ENCODE measurements around the gene RAD18.

RAD18 gene

DNA sequence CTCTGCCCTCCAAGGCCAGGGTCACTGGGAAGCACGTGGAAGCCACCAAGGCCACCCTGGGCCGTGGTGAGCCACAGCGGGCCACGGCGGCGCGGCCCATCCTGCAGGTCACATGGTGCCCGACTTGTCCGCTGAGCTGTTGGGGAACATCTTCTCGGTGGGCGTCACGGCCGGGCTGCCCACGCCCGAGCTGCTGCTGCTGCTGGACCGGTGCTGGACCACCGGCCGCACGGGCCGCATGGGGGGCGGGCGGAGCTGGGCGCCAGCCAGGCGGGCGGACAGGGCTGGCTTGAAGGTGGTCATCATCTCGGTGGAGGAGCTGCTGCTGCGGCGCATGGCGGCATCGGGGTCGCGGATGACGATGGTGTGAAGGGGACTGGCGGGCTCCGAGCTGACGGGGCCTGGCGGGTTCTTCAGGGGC, 22.1 kb upstream of the RAD18 start:
- no peak for DNase-seq (ENCODE audit: low read depth)

DNA sequence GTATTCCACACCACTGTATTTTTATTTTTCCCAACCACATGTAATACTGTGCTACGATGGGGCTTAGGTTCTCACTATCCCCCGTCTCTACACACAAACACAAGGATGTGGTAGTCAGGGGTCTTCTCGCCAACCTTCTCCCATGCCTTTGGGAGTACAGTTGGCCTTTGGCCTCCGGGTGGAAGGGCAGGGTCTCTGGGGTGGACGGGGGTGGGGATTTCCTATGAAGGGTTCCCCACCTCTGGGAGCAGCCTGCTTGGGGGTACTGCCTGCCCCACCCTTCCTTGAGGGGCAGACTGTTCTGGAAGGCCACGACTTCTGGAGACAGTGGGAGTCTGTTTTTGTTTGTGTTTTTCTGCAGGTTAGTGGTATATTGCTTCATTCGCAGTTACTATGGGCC, 21.3 kb upstream of the RAD18 start:
- no peak for DNase-seq (ENCODE audit: low read depth)

DNA sequence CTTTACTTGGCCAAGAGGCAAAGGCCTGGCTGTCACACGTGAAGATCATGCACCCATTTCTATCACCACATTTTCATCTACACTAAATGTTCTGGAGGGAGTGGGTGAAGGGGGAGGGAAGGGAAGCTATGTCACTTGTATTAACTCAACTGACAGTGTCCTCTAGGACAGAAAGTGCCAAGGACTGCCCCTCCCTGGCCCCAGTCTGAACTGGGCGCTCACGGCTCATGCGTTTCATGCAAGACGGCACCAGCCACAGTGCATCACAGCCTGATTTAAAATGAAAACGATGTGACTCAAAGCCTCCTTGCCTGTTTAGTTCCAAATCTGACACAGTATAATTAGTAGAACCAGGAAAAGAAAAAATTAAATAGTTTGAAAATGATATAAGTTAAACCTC, 20.8 kb upstream of the RAD18 start:
- no peak for DNase-seq (ENCODE audit: low read depth)

DNA sequence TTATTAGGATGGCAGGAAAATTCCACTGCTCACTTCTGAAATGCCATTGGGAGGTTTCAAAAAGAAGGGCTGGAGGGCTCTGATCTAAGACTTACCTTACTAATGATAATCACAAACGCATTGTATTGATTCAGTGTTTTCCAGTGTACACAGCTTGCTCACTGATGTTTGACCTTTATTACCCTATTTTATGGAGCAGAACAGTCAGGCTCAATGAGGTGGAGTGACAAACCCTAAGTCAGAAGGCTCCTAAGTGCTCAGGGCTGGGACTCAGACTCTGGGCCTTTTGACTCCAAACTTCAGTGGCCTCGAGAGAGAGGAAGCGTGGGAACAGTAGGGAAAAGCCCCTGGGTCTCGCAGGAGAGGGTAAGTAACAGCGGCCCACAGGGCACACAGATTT, 20.3 kb upstream of the RAD18 start:
- DNase-seq (ENCODE audit: low read depth): no peak

DNA sequence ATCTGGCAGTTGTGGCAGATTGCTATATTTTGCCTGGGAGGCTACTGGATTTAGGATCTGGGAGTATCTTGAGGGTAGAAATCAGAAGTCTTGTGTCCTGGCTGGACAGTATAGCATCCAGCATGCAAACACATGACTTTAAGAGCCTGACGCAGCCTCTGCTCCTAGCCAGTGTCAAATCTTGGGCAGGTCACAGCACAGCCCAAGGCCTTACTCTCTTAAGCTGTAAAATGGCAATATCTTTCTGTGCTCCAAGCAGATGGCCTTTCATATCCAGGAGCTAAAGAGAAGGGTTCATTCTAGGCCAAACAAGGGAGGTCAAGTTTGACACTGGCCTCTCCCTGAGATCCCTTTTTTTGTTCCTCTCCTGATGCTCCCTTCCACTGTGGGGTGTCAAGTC, 19.8 kb upstream of the RAD18 start:
- DNase-seq (ENCODE audit: low read depth): no peak

DNA sequence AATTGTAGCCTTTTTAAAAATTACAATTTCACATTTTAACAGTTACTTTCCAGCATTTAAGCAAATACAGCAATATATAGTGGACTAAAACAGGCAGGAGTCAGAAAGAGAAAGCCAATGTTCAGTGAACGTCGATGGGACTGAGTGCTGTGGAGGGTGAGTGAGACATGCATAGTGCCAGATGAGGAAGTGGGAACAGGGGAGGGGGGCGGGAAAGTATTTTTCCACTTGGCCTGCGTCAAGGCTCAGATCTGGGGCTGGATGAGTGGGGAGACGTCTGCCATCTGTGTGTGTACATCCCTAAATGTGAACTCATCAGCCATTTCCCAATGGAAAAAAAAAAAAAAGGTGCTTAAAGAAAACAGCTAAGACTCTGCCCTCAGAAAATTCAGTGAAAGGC, 19.2 kb upstream of the RAD18 start:
- DNase-seq (ENCODE audit: low read depth): no peak

DNA sequence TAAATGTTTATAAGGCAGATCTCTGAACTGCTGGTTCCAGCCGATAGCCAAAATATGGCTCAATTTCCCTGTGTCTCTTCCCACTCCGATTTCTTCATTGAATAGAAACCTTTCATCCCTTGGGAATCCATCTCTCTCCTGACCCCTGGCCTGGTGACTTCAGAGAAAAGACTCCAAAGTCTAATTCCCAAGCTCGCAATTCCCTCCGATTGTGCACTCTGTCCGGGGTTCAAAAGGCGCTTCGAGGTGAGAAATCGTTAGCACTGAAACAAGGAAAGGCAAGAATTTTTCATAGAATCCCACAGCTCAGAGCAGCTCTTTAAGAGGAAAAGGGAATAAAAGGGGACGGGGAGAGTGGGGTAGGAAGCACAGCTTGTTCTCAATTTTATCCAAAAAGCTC, 18.4 kb upstream of the RAD18 start:
- no peak for DNase-seq (ENCODE audit: low read depth)

DNA sequence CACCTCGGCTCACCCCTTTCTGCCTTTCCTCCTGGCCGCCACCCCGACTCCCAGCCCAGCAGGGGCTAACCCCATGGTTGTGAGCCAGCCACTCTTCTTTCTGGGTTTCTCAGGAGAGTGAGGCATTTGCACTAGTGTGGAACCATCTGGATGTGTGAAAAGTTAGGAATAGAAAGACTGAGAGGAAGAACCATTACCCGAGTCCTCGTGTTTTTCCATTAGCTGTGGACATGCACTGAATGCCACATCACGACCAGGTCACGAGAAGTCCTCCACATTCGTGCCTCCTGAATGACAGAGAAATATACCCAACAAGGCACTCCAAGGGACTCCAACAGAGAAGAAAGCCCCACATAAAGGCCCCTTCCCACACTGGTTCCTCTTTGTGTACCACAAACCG, 18.0 kb upstream of the RAD18 start:
- no peak for DNase-seq (ENCODE audit: low read depth)

DNA sequence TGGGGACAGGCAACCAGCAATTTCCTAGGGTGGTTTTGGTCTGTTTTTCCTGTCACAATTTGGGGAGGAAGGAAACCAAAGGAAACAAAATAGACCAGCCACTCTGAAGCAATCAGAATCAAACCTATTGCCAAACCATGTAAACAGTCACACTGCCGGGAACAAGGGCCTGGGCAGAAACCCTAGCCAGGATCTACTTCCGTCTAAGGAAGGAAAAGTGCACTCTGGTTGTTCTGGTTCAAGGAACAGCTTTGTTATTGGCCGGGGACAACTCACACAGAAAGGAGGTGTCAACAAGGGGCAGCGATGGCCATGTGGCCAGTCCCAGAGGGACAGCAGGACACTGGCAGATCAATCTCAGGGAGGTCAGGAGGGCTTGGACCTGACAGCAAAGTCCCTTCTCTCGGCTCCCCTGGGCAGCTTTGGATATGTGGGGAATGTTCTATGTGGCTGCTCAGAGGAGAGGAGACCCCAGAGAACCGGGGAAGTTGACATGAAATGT, 17.5 kb upstream of the RAD18 start:
- no peak for DNase-seq (ENCODE audit: low read depth)

DNA sequence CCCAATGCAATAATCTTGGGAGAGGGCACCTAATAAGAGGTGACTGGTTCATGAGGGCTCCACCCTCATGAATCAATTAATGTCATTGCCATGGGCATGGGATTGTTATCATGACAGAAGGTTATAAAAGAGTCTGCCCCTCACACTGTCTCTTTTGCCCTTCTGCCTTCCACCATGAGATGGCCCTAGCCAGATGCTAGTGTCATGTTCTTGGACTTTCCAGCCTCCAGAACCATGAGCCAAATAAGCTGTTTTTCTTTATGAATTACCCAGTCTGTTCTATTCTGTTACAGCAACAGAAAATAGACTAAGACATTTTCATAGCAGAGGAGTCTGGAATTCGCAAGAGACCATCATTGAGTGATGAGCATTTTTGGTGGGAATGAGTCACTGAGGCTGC, 16.0 kb upstream of the RAD18 start:
- no peak for DNase-seq (ENCODE audit: low read depth)

DNA sequence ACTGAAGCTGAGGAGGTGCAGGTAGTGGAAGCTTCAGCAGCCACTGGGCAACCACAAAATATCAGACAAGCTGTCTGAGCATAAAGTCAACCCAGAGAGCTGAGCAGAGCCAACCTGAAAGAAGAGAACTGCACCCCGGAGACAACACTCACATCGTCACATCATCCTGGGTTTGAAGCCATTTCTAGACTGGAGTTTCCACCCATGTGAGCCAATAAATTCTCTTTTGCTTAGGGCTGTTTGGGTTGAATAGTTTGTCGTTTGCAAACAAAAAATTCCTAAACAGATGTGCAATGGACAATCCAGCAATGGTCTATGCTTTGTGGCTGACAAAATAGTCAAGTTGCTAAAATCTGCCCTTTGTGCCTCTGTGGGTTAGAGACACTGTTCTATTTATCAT, 15.3 kb upstream of the RAD18 start:
- no peak for DNase-seq (ENCODE audit: low read depth)

DNA sequence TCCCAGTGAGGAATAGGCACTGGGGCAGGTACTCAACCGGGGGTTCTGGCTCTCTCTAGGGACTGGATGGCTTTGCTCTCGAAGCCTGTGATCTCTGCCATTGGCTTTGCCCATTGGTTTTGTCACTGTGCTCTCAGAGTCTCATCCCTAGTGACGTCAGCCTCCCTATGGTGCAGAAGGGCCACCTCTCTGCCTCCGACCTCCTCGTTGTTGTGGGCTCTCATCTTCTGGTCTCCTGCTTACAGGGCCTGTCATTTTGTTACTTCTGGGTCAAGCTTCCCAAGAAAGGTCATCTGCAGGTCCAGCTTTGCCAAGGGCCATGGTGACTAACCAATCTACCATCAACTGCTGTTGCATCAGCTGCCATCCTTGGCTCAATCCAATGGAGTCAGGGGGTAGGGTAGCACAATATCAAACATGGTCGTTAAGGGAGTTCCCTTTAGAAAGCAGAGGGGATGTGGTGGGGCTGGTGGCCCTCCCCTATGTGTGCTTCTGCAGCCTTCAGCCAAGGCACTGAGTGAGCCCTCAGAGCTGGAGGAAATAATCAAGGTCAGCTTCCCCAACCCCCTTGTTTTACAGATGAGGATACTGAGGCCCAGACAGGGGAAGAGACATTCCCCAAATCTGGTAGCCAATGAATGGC, 13.4 kb upstream of the RAD18 start:
- no peak for DNase-seq (ENCODE audit: low read depth)

DNA sequence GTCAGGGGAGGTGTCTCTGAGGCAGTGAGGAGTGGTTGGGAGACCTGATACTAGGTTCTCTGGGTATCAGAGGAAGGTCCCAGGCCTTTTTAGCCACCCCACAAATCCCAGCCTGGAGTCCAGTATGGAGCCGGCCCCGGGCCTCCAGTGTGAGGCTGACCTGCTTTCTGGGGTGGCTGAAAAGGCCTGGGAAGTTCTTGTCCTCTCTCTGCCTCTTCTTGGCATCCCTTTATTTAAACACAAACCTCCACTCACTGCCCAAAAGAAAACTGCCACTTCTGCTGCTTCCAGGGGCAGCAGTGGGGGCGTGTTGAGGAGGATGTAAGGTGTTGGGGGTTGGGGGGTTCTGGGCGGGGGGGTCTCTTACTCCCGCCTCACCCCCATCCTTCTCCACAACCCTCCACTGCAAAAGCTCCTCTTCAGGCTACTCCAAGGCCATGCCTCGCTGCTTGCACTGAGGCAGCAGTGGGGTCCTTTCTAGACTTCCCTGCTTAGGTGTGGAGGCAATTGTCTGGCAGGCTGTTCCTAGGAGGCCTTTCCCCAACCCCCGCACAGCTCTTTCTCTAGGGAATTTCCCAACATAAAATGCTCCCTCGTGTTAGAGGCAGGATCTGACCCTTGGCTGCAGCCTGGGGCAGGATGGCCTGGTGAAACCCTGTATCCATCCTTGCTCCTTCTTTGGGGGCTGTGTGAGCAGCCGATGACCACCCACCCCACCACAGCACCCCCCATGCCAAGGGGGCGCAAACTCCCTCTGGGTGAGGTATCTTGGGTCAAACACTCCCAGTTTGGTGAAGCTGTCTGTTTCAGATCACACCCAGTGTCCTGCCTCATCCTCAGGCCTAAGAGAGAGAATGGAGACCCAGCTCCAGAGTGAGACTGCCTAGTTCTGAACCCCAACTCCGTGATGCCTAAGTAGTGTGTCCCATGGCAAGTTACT, 12.1 kb upstream of the RAD18 start:
- DNase-seq (ENCODE audit: low read depth): no peak

DNA sequence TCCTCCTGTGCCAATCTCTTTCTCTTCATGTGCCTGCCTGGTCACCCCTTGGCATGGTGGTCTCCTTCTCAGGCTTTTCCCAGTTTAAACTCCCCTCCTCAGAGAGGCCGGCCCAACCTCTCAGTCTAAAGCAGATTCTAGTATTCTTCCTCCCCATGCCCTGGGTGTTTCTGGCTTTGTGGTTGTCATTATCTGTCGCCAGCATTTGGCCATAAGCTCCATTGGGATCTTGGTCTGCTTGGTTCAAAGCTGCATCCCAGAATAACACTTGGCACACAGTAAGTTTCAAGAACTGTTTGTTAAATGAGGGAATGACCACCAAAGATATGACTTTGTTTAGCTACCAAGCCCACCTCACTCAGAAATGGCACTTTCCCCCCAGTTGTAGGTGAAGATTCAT, 11.2 kb upstream of the RAD18 start:
- no peak for DNase-seq (ENCODE audit: low read depth)

DNA sequence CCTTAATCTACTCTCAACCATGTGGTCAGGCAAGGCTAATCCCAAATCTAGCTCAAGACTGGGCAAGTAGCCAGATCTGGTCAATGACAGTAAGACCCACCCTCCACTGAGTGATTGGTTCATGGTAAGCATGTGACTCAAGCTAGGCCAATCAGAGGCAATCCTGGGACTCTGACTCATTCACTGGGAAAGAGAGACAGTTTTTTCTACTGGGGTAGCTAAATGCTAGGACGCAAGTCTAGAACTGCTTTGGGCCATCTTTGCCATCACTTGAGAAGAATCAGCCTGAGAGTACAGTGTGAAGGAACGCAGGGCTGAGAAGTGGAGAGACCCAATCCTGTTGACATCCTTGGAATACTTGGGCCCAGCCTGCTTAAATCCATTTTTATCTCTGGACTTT, 9.4 kb upstream of the RAD18 start:
- DNase-seq (ENCODE audit: low read depth): no peak

DNA sequence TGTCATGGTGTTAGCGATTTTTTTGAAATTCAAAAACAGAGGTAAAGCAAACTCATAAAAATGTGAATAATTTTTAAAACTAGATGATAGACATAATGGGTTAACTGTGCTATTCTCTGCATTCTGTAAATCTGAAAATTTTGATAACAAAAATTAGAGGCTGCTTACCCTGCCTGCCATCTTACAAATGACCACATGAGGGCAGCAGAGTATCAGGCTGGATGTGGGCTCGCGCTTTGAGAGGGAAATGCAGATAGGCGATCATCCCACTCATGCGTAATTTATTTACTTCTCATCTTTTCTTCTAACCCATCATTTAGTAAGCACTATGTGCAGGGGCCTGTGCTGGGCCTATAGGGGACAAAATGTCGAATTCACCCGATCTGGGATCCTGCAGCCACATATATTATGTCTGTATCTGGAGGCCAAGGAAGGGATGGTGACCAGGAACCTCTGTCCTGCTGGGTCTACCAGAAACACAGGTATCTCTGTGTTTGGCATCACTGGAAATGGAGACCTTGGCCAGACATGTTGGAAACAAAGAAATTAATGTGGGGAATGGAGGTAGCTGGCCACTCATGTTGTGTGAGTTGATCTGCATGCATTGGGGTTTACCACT, 7.8 kb upstream of the RAD18 start:
- DNase-seq (ENCODE audit: low read depth): no peak

DNA sequence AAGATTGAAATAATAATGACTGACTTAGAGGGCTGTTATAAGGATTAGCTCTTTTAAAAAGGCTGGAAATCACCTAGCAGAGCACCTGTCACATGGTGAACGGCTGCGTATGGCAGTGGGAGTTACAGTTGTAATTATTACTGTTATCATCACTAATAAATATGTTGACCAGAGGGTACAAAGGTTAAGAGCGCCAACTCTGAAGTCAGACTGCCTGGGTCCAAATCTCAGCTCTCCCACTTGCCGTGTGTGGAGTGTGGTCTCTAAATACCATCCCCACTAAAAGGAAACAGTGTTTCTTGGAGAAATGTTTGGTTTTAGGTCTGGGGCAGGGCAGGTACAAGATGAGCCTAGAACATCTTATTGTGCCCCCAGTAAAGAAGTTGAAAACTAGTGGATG, 6.0 kb upstream of the RAD18 start:
- no peak for DNase-seq (ENCODE audit: low read depth)

DNA sequence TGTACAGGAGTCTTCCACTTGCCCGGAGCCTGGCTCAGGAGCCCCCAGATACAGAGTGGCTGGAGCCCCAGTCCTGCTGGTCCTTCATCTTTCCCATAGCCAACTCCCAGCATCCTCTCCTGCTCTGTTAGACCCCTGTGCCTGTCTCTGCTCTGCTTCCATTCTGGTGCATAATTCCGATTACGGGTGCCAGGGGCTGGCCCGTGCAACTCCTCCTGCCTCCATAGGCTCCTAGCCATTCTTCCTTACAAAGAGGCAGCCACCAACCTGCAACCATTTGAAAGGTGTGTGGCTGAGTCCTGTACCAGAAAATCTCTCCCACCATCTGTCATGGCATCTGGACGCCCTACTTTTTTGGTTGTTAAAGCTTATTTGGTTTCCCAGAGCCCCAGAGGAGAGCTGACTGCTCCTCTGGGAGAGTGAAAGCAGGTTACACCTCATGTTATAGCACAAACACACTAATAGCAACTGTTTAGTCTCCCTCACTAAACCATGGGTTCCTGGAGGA, 5.2 kb upstream of the RAD18 start:
- no peak for DNase-seq (ENCODE audit: low read depth)

DNA sequence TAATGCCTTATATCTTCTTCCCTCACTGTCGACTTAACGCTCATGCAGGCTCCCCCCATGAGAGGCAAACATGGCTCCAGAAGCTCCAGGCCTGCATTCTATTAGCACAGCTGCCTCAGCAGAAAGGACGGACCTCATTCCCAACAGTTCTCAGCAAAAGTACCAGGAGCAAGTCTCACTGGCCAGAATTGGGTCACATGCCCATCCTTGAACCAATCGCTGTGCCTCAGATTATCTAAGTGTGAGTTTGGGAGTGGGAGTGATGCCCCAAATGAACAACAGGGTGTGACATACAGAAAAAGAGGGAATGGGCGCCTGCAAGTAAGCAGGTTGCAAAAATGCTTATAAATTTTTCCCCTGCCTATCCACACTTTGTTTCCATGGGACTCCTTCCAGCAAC, 4.3 kb upstream of the RAD18 start:
- DNase-seq (ENCODE audit: low read depth): no peak

DNA sequence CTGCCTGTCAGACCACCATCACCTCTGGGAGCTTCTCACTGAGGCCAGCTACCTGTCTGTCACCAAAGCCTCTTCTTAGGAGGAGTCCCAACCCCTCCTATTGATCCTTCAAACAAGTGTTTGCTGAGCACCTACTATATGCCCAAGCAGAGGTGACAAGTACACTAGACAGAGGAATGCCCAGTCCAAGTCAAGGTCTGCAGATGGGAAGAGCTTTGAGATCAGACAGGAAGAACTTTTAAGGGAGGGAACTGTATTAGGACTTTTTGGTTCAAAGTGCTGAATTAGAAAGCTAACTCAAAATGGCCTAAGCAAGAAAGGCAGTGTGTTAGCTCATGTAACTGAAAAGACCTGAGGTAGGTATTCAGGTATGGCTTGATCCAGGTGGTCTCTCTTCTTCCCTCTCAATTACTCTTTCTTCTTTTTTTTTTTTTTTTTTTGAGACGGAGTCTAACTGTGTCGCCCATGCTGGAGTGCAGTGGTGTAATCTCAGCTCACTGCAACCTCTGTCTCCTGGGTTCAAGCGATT, 3.6 kb upstream of the RAD18 start:
- DNase-seq (ENCODE audit: low read depth): no peak

DNA sequence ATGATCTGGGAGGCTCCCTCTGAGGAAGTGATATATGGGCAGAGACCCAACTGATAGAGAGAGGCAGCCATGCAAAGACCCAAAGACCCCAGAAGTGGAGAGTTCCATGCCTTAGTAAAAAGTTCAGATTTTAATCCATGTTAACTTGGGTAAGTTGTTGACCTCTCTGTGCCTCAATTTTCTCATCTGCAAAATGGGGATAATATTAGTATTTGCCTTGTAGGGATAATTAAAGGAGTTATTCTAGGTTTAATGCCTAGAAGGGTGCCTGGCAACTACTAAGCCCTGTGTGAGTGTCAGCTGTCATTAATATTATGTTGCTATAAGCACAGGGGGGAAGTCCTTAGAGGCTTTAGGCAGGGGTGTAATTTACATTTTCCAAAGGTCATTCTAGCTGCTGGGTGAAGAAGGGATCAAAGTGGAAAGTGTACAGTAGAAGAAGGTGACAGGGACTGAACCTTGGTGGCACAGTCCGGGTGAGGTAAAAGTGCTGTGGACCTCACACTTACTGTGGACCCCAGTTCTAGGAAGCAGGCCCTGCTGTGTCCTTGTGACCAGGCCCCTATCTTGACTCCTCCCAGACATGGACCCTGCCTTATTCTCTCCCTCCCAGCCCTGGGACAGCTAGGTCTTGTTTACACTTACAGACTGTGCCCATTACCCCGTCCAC, 3.0 kb upstream of the RAD18 start:
- DNase-seq (ENCODE audit: low read depth): no peak

All from GM04503 (cell line).